ENCODE measurements around the gene PRKCA. TPM values are rescaled to one million over a fixed set of nuclear protein-coding genes. Genes with fewer than 3 reads are reported as not detected.
"Not testable (repeated sequence)": the region's sequence is repeated elsewhere in the genome, so short reads cannot be mapped to it uniquely, and the experiment has no call there.

PRKCA gene
- total and polyA plus RNA-seq, 2 of the 13 experiments (the other 11 are each of a cell fraction or from before 2014, with no cell fraction given), result 18.5 to 21.5 TPM

- TF ChIP-seq PAXIP1 (CRISPR knock-in tag; conservative IDR thresholded peaks at IDR 0.05) (no peak), ZC3H13 (CRISPR knock-in tag; IDR thresholded peaks at IDR 0.05) (no peak)
These were observed 20.4 kb downstream of the PRKCA start (continued) for GRCh38 chr17:66322764-66323163.

- 96% methylated on average over 3 of the region's 3 CpGs for WGBS (ENCODE audit: low lambda C conversion rate)
- FAIRE-seq, ATAC-seq: not testable (repeated sequence)
These were observed 22.1 kb downstream of the PRKCA start for GRCh38 chr17:66324381-66325004.

More at GRCh38 chr17:66324381-66325004, 22.1 kb downstream of the PRKCA start:
- H3K9ac ChIP-seq (ENCODE audit: insufficient read depth, low read depth, low read length); BruUV-seq (replicated peaks); H3K4me3 ChIP-seq (replicated peaks in 1 of 3; ENCODE audit: insufficient read depth in 1 of 3, low read depth in 2 of 3, low read length in 3 of 3); H2AFZ ChIP-seq (ENCODE audit: low read length); H3K27ac ChIP-seq (ENCODE audit: extremely low read length, insufficient read depth, low read length); in situ Hi-C loops (cut with HindIII; ENCODE audit: extremely low pct_ligation_motif_present, low pct_unique_long_range_greater_than_20kb); POLR2A ChIA-PET; H3K4me2 ChIP-seq (ENCODE audit: low read depth, low read length); H3K36me3 ChIP-seq (replicated peaks in 1 of 2; ENCODE audit: control insufficient read depth in 1 of 2, insufficient read depth in 2 of 2, low read length in 2 of 2); H3K27me3 ChIP-seq (ENCODE audit: control insufficient read depth in 1 of 2, insufficient read depth in 2 of 2, low read length in 2 of 2); DNase-seq (ENCODE audit: low spot score); intact Hi-C loops (cut with micrococcal nuclease; ENCODE audit: unreplicated experiment); CTCF ChIA-PET (ENCODE audit: low intra/inter-chr PET ratio, low total read pairs); H4K20me1 ChIP-seq (ENCODE audit: insufficient read depth, low read length): not testable (repeated sequence)
- Histone ChIP-seq H3K79me2 (ENCODE audit: insufficient read depth, low read length) (peaks cover 77% of the 10 kb centered on the region), H3K4me1 (ENCODE audit: insufficient read depth, low read length) (peaks cover 44% of the 10 kb centered on the region), H3K9me3 (ENCODE audit: low read length) (peaks cover 12% of the 10 kb centered on the region)
- TF ChIP-seq ZNF317 (CRISPR knock-in tag; IDR thresholded peaks at IDR 0.05), result 0 out of 2 replicates have a peak, but pooled peaks have one; percentile 53

Measured in HepG2 (cell line).